ENCODE results near the gene DGUOK.

DNA sequence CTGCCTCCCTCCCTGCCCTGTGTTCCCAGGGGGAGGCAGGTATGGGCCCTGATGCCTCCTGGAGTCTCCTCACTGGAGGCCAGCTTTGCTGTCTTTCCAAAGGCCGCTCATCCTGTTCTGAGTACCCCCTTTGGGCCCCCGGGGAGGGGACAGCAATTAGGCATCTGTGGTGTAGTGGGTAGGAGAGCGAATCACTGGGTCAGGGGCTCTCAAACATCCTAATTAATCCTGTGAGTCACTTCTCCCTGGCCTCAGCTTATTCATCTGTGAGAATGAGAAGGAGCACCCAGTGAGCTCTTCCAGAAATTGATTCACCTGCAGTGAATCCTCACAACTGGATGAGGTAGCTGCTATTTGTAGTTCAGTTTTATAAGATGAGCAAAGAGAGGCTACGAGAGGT is 74.4 kb downstream of the DGUOK start:
- no peak for TF ChIP-seq CTCF (IDR thresholded peaks at IDR 0.05; ENCODE audit: low read depth, low read length)
- TF ChIP-seq EZH2phosphoT487 (IDR thresholded peaks at IDR 0.05; ENCODE audit: low read depth) = no peak

Data from OCI-LY3 (cell line).